Fibroblast of villous mesenchyme (primary cell): ENCODE data around the gene SERTAD4. TPM values are rescaled to one million over a fixed set of nuclear protein-coding genes. Genes with fewer than 3 reads are reported as not detected.

ENCODE experiments used
- DNase-seq: peaks from one replicate; pipeline ENCODE4 v3.0.0-alpha.2; 2010; ENCODE audit warnings: low read depth
- H3K4me3 ChIP-seq: 2 replicates; pipeline ENCODE4 v1.5.1; 2011; ENCODE audit warnings: low read depth, mild to moderate bottlenecking, low read length
- total RNA-seq: library from RNA; depleted of rRNA; stranded (reverse); fragments of >200 nt; gene quantifications from 2 replicates; pipeline ENCODE4 v1.2.3, GENCODE V29; 2012
- TF ChIP-seq, protein P1 (sequence below): IDR thresholded peaks from 2 replicates; pipeline ENCODE4 v1.5.1; 2012; ENCODE audit warnings: low read depth, mild to moderate bottlenecking, low read length; ENCODE audit not compliant: insufficient read depth

Gene SERTAD4
- total RNA-seq, 1 donor, result 31.1 TPM

DNA sequence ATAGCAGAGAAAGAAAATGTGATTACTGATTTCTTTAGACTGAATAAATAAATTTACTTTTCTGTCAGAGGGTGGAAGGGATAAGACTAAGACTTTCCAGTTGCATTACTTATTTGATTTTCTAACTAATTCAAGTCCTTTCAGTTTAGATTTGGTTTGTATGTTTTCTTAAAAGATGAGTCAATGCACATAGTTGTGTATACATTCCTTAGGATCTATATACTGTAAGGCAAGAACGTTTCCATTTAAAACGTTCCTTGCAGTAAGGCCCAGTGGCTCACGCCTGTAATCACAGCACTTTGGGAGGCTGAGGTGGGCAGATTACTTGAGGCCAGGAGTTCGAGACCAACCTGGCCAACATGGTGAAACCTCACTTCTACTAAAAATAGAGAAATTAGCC, 14.5 kb upstream of the SERTAD4 start:
- TF ChIP-seq, protein P1, sequence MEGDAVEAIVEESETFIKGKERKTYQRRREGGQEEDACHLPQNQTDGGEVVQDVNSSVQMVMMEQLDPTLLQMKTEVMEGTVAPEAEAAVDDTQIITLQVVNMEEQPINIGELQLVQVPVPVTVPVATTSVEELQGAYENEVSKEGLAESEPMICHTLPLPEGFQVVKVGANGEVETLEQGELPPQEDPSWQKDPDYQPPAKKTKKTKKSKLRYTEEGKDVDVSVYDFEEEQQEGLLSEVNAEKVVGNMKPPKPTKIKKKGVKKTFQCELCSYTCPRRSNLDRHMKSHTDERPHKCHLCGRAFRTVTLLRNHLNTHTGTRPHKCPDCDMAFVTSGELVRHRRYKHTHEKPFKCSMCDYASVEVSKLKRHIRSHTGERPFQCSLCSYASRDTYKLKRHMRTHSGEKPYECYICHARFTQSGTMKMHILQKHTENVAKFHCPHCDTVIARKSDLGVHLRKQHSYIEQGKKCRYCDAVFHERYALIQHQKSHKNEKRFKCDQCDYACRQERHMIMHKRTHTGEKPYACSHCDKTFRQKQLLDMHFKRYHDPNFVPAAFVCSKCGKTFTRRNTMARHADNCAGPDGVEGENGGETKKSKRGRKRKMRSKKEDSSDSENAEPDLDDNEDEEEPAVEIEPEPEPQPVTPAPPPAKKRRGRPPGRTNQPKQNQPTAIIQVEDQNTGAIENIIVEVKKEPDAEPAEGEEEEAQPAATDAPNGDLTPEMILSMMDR, result no peak
- H3K4me3 ChIP-seq, result no peak overlapping the region
- DNase-seq, result no peak

DNA sequence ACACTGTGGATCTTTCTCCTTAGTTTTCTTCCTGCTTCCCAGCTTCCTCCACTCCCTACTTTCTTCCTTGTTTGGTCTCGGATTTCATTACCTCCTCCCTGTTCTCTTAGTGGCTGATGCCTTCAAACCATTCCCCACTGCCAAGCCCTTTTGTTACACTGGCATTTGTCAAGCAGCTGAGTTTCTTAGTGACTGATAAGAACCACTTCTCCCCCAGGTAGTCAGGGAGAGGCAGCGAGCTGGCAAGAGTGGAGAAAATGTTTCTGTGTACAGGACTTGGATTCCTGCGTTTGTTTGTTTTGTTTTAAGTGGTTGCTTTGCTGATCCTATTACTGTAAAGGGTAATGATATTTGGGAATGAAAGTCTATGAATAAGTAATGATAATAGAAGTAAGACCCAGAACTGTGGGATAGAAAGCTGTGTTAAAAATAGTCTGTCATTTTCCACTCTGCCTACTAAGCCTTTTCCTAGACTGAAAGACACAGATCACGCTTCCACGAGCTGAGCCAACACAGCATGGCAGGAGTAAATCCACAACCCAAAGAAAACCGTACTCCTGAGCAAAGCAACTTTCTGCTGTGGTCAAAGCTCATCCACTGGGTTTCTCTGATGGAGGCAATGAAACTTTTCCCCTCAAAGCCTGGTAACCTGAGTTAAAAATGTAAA, 10.1 kb upstream of the SERTAD4 start:
- no peak for DNase-seq
- TF ChIP-seq, protein P1, result no peak
- H3K4me3 ChIP-seq, result no peak overlapping the region

DNA sequence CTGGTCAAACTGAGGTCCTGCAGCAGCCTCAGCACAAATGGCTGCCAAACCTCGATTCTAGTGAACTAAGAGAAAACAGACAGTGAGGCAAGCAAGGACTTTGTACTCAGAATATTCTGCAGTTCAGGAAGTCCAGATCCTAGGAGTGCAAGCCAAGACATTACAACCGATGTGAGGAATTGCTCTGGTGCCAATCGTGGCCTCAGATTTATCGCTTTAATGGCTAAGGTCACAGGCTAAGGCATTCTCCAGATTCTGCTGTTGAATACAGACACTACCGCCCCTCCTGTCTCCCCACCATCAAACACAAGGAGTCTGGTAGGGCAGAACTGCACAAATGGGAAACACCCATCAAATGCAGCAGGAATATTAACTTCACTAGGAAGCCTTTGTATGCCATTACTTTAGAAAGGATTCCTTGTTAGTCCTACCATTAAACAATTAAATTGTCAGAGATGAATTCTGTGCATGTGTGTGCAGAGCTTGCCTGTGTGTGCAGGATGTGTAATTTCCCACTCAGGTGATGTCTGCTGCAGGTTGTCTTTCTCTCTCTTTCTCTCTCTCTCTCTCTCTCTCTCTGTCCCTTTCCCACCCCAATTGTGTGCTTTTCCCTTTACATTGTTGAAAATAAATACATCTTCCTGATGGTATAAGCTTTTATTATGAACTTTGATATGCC, 9.2 kb upstream of the SERTAD4 start:
- H3K4me3 ChIP-seq, result no peak overlapping the region
- TF ChIP-seq, protein P1, result no peak
- DNase-seq, result no peak

DNA sequence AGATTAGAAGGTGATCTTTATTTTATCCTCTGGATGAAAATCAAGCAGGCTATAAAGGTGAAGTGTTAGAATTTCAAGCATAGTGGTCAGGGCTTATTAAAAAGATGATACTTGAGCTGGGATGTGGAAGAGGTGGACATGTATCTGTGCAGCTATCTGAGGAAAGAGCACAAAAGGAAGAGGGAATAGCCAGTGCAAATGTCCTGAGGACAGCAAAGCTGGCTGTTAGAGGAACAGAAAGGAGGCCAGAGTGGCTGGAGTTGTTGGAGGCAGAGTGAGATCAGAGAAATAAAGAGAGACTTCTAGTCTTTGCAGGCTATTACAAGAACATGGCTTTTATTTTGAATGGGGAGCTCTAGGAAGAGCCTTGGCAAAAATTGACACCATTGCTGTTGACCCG, 4.4 kb upstream of the SERTAD4 start:
- H3K4me3 ChIP-seq, result no peak overlapping the region
- no peak for DNase-seq
- TF ChIP-seq, protein P1, result no peak

DNA sequence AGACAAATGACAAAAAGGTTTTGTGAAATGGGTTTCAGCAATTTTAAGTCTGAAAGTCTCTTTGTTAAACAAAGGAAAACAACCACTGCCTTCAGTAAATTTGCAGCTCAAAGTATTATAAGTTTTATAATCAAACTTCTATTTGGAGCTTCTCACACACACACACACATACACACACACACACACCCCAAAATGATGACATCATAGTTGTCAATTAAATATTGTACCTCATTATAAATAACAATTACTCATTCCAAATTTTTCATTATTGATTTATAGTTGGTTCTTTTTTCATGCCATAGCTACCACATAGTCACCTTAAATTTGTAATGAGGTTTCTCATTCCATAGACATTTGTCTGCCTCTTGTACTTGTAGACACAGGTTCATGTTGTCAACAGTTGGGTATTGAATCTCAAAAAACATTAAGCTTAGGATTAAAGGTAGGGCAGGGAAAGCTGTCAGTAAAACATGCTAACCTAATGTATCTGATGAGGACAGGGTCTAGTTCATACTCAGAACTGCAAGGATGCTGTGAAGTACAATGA, 2.4 kb upstream of the SERTAD4 start:
- no peak for DNase-seq
- H3K4me3 ChIP-seq, result no peak overlapping the region
- TF ChIP-seq, protein P1, result no peak

DNA sequence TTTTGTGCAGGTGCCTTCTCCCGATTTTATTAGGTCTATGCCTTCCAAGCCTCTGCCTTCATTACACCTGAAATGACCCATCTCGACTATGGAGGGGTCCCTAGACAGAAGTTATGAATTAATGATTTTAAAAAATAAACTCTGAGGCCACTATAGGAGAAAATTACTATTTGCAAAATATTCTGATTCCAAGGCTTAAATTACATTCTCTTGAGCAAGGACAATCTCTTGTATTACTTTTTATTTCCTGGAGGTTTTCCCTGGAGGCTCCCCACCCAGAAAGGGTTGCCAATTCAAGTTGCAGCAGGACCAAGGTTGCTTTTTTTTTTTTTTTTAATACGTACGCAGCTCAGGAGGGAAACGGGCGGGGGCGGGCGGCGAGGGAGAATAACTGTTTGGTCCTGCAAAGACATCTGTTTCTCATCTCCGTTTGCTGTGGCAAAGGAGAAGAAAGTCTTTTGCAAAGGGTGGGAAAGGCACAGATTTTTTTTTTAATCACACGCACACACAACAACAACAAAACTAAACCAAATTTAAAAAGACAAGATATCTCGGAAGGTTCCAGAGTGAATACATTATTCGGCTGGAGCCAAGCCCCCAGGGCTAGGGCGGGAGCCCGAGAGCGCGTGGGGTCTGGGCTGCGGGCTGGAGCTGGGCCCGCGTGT, 618 bp upstream of the SERTAD4 start:
- H3K4me3 ChIP-seq, result peak overlapping the region; percentile 47
- TF ChIP-seq, protein P1, result no peak
- DNase-seq, result peak; percentile 68
